ENCODE data around the gene PDE10A.

Gene PDE10A

DNA sequence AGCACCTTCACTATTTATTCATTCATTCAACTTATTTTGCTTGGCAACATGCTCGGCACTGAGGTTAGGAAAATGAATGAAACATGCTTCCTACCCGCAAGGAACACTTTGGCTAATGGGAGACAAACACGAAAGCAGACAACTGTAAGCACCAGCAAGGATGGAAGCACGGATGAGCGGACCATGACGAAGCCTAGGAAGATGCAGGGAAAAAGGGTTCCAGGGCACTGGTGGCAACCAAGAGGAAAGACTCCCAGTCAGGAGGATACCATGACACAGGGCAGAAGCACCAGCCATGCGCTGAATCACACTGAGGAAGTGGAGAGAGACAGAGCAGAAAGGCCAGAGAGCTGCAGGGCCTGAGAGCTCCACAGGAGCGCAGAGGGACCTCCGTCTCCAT, 9.8 kb downstream of the PDE10A start:
- no peaks in the 10 kb centered on the region for H3K9me3 ChIP-seq (ENCODE audit: control insufficient read depth, low read depth, low read length)
- H3K27ac ChIP-seq (ENCODE audit: low read length), result no peak overlapping the region
- H3K36me3 ChIP-seq (ENCODE audit: control insufficient read depth, low read depth, low read length), result no peaks in the 10 kb centered on the region
- H3K4me1 ChIP-seq (ENCODE audit: control insufficient read depth, low read depth, low read length), result no peaks in the 10 kb centered on the region
- H3K4me3 ChIP-seq (ENCODE audit: low read length), result no peak overlapping the region
- H3K27me3 ChIP-seq (ENCODE audit: control insufficient read depth, insufficient read depth, low read length), result peaks cover 22% of the 10 kb centered on the region
- no peak overlapping the region for H3K9ac ChIP-seq (ENCODE audit: low read length)

- Histone ChIP-seq H3K27ac (ENCODE audit: low read length) (no peak overlapping the region), H3K4me3 (ENCODE audit: low read length) (no peak overlapping the region), H3K27me3 (ENCODE audit: control insufficient read depth, insufficient read depth, low read length) (peaks cover 18% of the 10 kb centered on the region), H3K4me1 (ENCODE audit: control insufficient read depth, low read depth, low read length) (no peaks in the 10 kb centered on the region), H3K9ac (ENCODE audit: low read length) (no peak overlapping the region), H3K36me3 (ENCODE audit: control insufficient read depth, low read depth, low read length) (no peaks in the 10 kb centered on the region), H3K9me3 (ENCODE audit: control insufficient read depth, low read depth, low read length) (no peaks in the 10 kb centered on the region)
Observed at GRCh38 chr6:165652766-165653165, 10.3 kb downstream of the PDE10A start.

DNA sequence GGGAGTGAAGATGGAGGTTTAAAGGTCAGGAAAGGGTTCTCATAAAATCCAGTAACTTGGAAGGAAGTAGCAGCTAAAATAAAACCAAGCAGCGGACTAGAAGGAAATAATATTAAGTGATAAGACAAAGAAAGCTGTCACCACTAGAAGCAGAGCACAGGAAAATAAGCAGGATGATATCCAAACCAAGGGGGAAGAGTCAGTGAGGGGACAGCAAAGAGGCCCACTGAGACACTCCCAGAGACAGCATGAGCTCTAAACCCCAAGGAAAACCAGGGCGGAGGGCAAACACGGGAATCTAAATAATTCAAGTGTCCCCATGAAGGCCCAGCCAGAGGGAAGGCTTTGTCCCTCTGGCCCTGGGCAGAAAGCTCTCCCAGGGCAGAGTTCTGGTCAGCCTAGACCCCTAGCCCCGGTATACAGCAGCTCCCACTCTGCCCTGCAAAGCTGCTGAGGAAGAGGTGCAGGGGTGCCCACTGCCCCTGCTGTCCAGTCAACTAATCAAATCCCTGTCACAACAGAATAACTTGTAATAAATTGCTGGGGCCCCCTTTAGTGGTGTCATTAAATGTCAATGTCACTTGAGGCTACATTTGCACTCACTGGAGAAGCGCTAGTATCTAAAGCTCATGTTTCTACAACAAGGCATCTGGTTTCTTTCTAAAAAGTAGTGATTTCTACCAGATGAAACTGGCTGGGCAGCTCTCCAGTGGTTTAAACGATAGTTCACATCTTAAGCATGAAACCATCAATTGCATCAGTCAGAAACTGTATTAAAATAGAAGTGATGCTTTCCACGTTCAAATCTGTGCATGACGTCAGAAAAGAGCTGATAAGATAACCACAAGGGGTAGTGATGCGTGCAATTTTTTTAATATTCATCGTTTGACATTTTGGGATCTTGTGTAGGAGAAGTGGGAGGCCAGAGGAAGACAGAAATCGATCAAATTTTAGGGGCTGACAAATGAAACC, 13.6 kb downstream of the PDE10A start:
- Histone ChIP-seq H3K9me3 (ENCODE audit: control insufficient read depth, low read depth, low read length) (no peaks in the 10 kb centered on the region), H3K4me3 (ENCODE audit: low read length) (no peak overlapping the region), H3K36me3 (ENCODE audit: control insufficient read depth, low read depth, low read length) (no peaks in the 10 kb centered on the region), H3K4me1 (ENCODE audit: control insufficient read depth, low read depth, low read length) (no peaks in the 10 kb centered on the region), H3K9ac (ENCODE audit: low read length) (no peak overlapping the region), H3K27ac (ENCODE audit: low read length) (no peak overlapping the region), H3K27me3 (ENCODE audit: control insufficient read depth, insufficient read depth, low read length) (no peaks in the 10 kb centered on the region)

DNA sequence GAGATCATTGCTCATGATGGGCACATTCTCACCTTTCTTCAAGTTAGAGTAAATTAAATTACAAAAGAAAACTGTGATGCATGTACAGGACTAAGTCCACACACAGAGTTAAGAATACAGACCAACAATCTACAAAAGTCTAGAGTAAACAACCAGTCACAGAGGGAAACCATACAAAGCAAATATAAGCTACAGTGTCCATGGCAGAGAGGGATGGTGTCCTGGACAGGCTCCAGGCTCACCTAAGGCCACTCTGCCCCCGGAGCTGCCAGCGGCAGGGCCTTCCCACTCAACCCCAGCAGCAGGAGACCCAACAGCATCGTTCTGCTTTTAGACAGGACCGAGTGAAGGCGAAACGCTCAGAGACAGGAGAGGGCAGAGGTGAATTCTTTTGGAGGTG, 16.0 kb downstream of the PDE10A start:
- H3K9me3 ChIP-seq (ENCODE audit: control insufficient read depth, low read depth, low read length), result no peaks in the 10 kb centered on the region
- H3K4me3 ChIP-seq (ENCODE audit: low read length), result no peak overlapping the region
- H3K36me3 ChIP-seq (ENCODE audit: control insufficient read depth, low read depth, low read length), result no peaks in the 10 kb centered on the region
- no peak overlapping the region for H3K9ac ChIP-seq (ENCODE audit: low read length)
- H3K27me3 ChIP-seq (ENCODE audit: control insufficient read depth, insufficient read depth, low read length), result no peaks in the 10 kb centered on the region
- no peak overlapping the region for H3K27ac ChIP-seq (ENCODE audit: low read length)
- no peaks in the 10 kb centered on the region for H3K4me1 ChIP-seq (ENCODE audit: control insufficient read depth, low read depth, low read length)

DNA sequence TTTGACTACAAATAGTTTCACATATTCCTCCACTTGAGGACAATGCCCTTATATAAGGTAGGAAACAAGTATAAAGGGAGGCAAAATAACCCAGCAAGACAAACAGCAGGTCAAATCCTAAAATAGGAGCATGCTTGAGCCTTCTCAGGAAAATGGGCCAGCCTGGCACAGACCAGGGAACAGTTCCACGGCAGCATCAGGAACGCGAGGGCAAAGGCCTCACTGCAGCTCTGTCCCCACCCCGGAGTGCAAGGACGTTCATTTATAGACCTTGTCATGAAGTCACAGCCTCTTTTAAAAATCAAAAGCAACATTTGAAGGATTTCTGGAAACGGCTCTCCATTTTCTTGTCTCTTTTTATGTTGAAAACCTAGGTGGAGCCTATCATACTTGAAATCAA, 17.1 kb downstream of the PDE10A start:
- H3K9ac ChIP-seq (ENCODE audit: low read length), result no peak overlapping the region
- no peak overlapping the region for H3K4me3 ChIP-seq (ENCODE audit: low read length)
- no peaks in the 10 kb centered on the region for H3K9me3 ChIP-seq (ENCODE audit: control insufficient read depth, low read depth, low read length)
- no peak overlapping the region for H3K27ac ChIP-seq (ENCODE audit: low read length)
- H3K36me3 ChIP-seq (ENCODE audit: control insufficient read depth, low read depth, low read length), result no peaks in the 10 kb centered on the region
- H3K4me1 ChIP-seq (ENCODE audit: control insufficient read depth, low read depth, low read length), result no peaks in the 10 kb centered on the region
- H3K27me3 ChIP-seq (ENCODE audit: control insufficient read depth, insufficient read depth, low read length), result no peaks in the 10 kb centered on the region

DNA sequence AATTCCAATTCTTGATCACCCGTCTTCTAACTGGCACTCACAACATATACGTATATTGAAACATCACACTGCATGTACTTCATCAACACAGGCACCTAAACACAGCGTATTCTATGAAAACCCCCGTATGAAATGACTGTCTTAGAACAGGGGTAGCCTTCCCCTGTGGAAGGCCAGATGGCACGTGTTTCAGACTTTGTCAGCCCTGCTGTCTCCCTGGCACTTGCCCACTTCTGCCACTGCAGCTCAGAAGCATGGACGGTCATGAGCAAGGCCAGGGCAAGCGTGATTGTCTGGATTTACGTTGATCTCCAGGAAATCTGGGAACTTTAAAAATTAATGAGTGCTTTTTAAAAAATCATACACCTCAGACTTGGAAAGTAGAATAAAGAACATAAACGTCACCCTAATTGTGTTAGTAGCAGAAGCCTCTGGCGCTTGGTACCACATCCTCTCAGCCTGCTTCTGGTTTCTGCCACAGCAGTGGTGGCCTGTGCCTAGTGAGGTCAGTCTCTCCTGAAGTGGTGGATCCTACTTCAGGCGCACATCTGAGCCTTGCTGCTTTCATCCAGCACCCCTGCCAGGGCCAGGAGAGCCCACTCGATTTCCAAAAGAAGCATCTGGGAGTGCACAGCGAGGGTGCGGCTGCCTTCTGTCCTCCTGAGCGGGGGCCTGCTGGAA, 18.3 kb downstream of the PDE10A start:
- H3K27ac ChIP-seq (ENCODE audit: low read length), result no peak overlapping the region

DNA sequence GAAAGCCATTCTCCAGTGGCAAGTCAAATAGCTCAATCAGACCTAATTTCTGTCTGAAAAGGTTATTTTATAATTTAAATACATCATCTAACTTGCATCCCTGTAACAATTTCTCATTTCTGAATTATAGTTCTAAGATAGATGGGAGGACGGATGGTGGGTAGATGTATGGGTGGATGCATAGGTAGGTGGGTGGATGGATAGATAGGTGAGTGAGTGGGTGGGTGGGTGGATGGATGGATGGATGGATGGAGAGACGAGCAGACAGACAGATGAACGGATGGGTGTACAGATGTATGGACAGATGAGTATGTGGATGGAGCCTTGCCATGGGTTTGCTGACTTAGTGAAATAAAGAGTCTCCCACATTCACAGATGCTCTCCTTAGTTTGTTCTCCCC, 20.0 kb downstream of the PDE10A start:
- Histone ChIP-seq H3K27ac (ENCODE audit: low read length) (no peak overlapping the region), H3K9me3 (ENCODE audit: control insufficient read depth, low read depth, low read length) (no peaks in the 10 kb centered on the region), H3K9ac (ENCODE audit: low read length) (no peak overlapping the region), H3K4me1 (ENCODE audit: control insufficient read depth, low read depth, low read length) (peaks cover 11% of the 10 kb centered on the region), H3K27me3 (ENCODE audit: control insufficient read depth, insufficient read depth, low read length) (no peaks in the 10 kb centered on the region), H3K36me3 (ENCODE audit: control insufficient read depth, low read depth, low read length) (no peaks in the 10 kb centered on the region), H3K4me3 (ENCODE audit: low read length) (no peak overlapping the region)

More for the DNA sequence above, 18.3 kb downstream of the PDE10A start:
- Histone ChIP-seq H3K9ac (ENCODE audit: low read length) (no peak overlapping the region), H3K4me3 (ENCODE audit: low read length) (no peak overlapping the region), H3K27me3 (ENCODE audit: control insufficient read depth, insufficient read depth, low read length) (no peaks in the 10 kb centered on the region), H3K36me3 (ENCODE audit: control insufficient read depth, low read depth, low read length) (no peaks in the 10 kb centered on the region), H3K9me3 (ENCODE audit: control insufficient read depth, low read depth, low read length) (no peaks in the 10 kb centered on the region), H3K4me1 (ENCODE audit: control insufficient read depth, low read depth, low read length) (no peaks in the 10 kb centered on the region)

DNA sequence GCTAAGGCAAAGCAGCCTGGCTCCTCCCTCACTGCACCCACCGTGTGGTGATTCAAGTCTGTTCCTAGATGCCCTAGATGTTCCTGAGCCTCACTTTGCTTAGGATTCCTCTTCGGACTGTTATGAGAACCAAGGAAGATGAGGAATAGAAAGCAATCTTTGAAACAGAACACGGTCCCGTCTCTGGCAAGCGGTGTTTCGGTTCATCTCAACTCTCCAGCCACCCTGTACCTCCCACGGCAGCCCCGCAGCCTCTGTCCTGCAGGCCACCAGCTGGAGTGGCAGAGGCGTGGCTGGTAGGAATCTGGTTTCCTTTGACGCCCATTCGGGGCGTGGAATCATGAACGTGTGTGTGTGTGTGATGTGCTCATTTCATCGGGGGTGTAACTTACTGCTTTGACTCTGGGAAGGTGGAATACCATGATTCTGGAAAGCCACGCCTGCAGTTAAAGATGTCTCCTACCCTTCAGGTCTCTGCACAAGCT, 21.3 kb downstream of the PDE10A start:
- no peak overlapping the region for H3K9ac ChIP-seq (ENCODE audit: low read length)
- H3K27ac ChIP-seq (ENCODE audit: low read length), result no peak overlapping the region
- peaks cover 23% of the 10 kb centered on the region for H3K4me1 ChIP-seq (ENCODE audit: control insufficient read depth, low read depth, low read length)
- H3K36me3 ChIP-seq (ENCODE audit: control insufficient read depth, low read depth, low read length), result no peaks in the 10 kb centered on the region
- H3K27me3 ChIP-seq (ENCODE audit: control insufficient read depth, insufficient read depth, low read length), result no peaks in the 10 kb centered on the region
- no peaks in the 10 kb centered on the region for H3K9me3 ChIP-seq (ENCODE audit: control insufficient read depth, low read depth, low read length)
- no peak overlapping the region for H3K4me3 ChIP-seq (ENCODE audit: low read length)

DNA sequence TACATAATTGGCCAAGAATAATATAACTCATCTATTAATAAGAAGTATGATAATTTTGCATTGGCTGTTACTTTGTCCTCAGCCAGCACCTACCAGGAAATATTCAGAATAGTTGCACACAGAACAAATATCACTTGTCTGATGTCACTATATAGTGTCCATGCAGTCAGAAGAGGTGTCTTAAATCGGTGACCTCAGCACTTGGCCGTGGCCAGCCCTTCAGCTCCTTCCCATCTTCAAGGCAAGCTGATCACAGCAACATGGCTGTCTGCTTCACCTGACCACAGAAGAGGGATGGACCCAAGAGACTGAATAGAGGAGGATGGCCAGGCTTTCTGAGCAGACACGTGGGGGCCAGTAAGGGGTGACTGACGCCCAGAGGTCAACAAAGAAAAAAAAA, 22.2 kb downstream of the PDE10A start:
- H3K9me3 ChIP-seq (ENCODE audit: control insufficient read depth, low read depth, low read length), result no peaks in the 10 kb centered on the region

DNA sequence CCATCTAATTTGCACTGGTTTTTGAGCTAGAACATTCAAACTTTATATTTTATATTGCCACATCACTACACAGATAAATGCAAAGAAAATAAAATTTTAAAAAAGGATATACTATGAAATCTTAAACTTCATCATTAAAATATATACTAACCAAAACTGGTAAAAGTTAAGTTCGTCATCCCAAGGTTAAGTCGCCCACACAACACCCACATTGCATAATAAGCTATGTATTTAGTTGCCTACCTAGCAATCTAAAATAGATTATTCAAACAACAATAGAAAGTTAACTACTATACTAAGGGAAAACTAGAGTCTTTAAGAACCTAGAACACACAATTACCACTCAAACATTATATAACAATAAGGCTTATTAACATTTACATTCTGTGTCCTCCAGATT, 24.5 kb downstream of the PDE10A start:
- H3K9ac ChIP-seq (ENCODE audit: low read length), result no peak overlapping the region
- H3K4me1 ChIP-seq (ENCODE audit: control insufficient read depth, low read depth, low read length), result peaks cover 32% of the 10 kb centered on the region
- no peaks in the 10 kb centered on the region for H3K9me3 ChIP-seq (ENCODE audit: control insufficient read depth, low read depth, low read length)
- H3K4me3 ChIP-seq (ENCODE audit: low read length), result no peak overlapping the region
- no peaks in the 10 kb centered on the region for H3K36me3 ChIP-seq (ENCODE audit: control insufficient read depth, low read depth, low read length)
- no peak overlapping the region for H3K27ac ChIP-seq (ENCODE audit: low read length)
- H3K27me3 ChIP-seq (ENCODE audit: control insufficient read depth, insufficient read depth, low read length), result no peaks in the 10 kb centered on the region

More for the DNA sequence above, 22.2 kb downstream of the PDE10A start:
- Histone ChIP-seq H3K4me3 (ENCODE audit: low read length) (no peak overlapping the region), H3K27ac (ENCODE audit: low read length) (no peak overlapping the region), H3K4me1 (ENCODE audit: control insufficient read depth, low read depth, low read length) (peaks cover 32% of the 10 kb centered on the region), H3K36me3 (ENCODE audit: control insufficient read depth, low read depth, low read length) (no peaks in the 10 kb centered on the region), H3K9ac (ENCODE audit: low read length) (no peak overlapping the region), H3K27me3 (ENCODE audit: control insufficient read depth, insufficient read depth, low read length) (no peaks in the 10 kb centered on the region)

DNA sequence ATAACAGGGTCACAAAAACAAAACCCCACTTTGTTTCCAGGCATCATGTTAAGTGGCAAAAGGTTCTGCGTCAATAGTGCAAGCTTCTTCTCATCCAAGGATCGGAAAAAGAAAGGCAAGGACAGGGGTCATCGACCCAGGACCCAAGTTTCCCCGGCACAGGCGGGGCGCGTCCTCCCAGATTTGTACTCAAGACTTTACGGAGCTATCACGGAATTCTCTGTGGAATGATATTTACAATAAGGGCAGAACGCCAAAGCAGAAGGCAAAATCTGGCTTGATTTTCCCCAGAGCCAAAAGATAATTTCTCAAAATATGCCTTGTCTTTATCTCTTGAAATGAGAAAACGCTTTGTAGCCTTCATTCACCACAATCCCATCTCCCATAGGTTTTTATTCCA, 25.5 kb downstream of the PDE10A start:
- H3K36me3 ChIP-seq (ENCODE audit: control insufficient read depth, low read depth, low read length), result no peaks in the 10 kb centered on the region
- H3K27ac ChIP-seq (ENCODE audit: low read length), result no peak overlapping the region
- peaks cover 32% of the 10 kb centered on the region for H3K4me1 ChIP-seq (ENCODE audit: control insufficient read depth, low read depth, low read length)
- no peaks in the 10 kb centered on the region for H3K9me3 ChIP-seq (ENCODE audit: control insufficient read depth, low read depth, low read length)
- H3K27me3 ChIP-seq (ENCODE audit: control insufficient read depth, insufficient read depth, low read length), result no peaks in the 10 kb centered on the region
- H3K4me3 ChIP-seq (ENCODE audit: low read length), result no peak overlapping the region
- no peak overlapping the region for H3K9ac ChIP-seq (ENCODE audit: low read length)
